Uterus (tissue), 4 donors: ENCODE data around the gene GPR156. TPM values are rescaled to one million over a fixed set of nuclear protein-coding genes. Genes with fewer than 3 reads are reported as not detected.
"Not testable (repeated sequence)": the region's sequence is repeated elsewhere in the genome, so short reads cannot be mapped to it uniquely, and the experiment has no call there.

Source experiments
- DNase-seq, 2 donors: peaks; one replicate each; pipeline ENCODE4 v3.0.0-alpha.2; 2019 to 2020
- H3K27ac ChIP-seq, 2 donors: fragments of 200-600 bp; sonication (generic); 1 replicate in 1 of 2; 2 replicates in 1 of 2; pipeline ENCODE4 v1.5.1; 2016 to 2018
- H3K27me3 ChIP-seq, 2 donors: fragments of 200-600 bp; sonication (generic); one replicate each; pipeline ENCODE4 v1.5.1; 2018 to 2019; ENCODE audit warnings: control low read depth in 1 of 2
- H3K36me3 ChIP-seq, 2 donors: fragments of 200-600 bp; sonication (generic); one replicate each; pipeline ENCODE4 v1.5.1; 2019; ENCODE audit warnings: control low read depth in 1 of 2
- H3K4me1 ChIP-seq, 2 donors: fragments of 200-600 bp; sonication (generic); one replicate each; pipeline ENCODE4 v1.5.1; 2018 to 2019; ENCODE audit warnings: control low read depth in 1 of 2
- H3K4me3 ChIP-seq, 2 donors: fragments of 200-600 bp; sonication (generic); 1 replicate in 1 of 2; 2 replicates in 1 of 2; pipeline ENCODE4 v1.5.1; 2018 to 2019; ENCODE audit warnings: mild to moderate bottlenecking in 1 of 2
- H3K9me3 ChIP-seq, 2 donors: fragments of 200-600 bp; sonication (generic); one replicate each; pipeline ENCODE4 v1.5.1; 2019; ENCODE audit warnings: control low read depth in 1 of 2
- POLR2A ChIP-seq, 2 donors: fragments of 450-650 bp; IDR thresholded peaks; one replicate each; pipeline ENCODE4 v1.6.1; 2016; ENCODE audit warnings: antibody characterized with exemption in 2 of 2, mild to moderate bottlenecking in 1 of 2, moderate library complexity in 1 of 2
- intact Hi-C: fragments of 100-400 bp; cut with DNase I; formaldehyde crosslinking; loops from one replicate; pipeline ENCODE4 v1.15.1; 2023; ENCODE audit warnings: low total_unique reads
- total RNA-seq, 4 donors: library from RNA; depleted of rRNA in 3 of 4; stranded (reverse); fragments of >200 nt in 3 of 4; gene quantifications; one replicate each; pipeline versions ENCODE4 v1.1.0 to v1.2.4, GENCODE V29; 2014 to 2023
- TF ChIP-seq, protein P1 (sequence below), 4 experiments: fragments of 200-600 bp in 2 of 4; fragments of 450-650 bp in 2 of 4; sonication (generic) in 2 of 4; IDR thresholded peaks; one replicate each; pipeline ENCODE4 v1.5.1; 2016 to 2019; ENCODE audit warnings: antibody characterized with exemption in 4 of 4, mild to moderate bottlenecking in 2 of 4, moderate library complexity in 1 of 4
- donor health status: DM: yes; HTN: yes; CAD: no.

The GPR156 gene
- total RNA-seq: 1 to 10 TPM in 2 of 4 donors, under 1 TPM in 1, not detected in 1; 0.59 to 5.3 (median 1.9) TPM

- Histone ChIP-seq H3K27me3 (no peaks in the 10 kb centered on the region), H3K36me3 (no peaks in the 10 kb centered on the region), H3K4me1 (no peaks in the 10 kb centered on the region), H3K27ac (peak within 1 kb of the TSS in 1 of 2 donors; percentile 52), H3K4me3 (peak within 1 kb of the TSS; percentile 21 to 49), H3K9me3 (no peaks in the 10 kb centered on the region)
- TF ChIP-seq, protein P1, sequence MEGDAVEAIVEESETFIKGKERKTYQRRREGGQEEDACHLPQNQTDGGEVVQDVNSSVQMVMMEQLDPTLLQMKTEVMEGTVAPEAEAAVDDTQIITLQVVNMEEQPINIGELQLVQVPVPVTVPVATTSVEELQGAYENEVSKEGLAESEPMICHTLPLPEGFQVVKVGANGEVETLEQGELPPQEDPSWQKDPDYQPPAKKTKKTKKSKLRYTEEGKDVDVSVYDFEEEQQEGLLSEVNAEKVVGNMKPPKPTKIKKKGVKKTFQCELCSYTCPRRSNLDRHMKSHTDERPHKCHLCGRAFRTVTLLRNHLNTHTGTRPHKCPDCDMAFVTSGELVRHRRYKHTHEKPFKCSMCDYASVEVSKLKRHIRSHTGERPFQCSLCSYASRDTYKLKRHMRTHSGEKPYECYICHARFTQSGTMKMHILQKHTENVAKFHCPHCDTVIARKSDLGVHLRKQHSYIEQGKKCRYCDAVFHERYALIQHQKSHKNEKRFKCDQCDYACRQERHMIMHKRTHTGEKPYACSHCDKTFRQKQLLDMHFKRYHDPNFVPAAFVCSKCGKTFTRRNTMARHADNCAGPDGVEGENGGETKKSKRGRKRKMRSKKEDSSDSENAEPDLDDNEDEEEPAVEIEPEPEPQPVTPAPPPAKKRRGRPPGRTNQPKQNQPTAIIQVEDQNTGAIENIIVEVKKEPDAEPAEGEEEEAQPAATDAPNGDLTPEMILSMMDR (IDR thresholded peaks at IDR 0.05): peak in 1 of 4 experiments; percentile 13
- no peak for TF ChIP-seq POLR2A (IDR thresholded peaks at IDR 0.05)
- DNase-seq: no peak
- intact Hi-C loops: no loop called here
These were observed at the start of gene GPR156 for GRCh38 chr3:120284747-120285507. GPR156 (minus strand) TSS chr3:120285222; CDS start chr3:120244098, 41,124 bp downstream.

- no peak overlapping the region for H3K4me3 ChIP-seq
- DNase-seq: no peak
- H3K27ac ChIP-seq: no peak overlapping the region
- no peaks in the 10 kb centered on the region for H3K36me3 ChIP-seq
- intact Hi-C loops: no loop called here
- TF ChIP-seq POLR2A (IDR thresholded peaks at IDR 0.05): no peak
- TF ChIP-seq, protein P1 (IDR thresholded peaks at IDR 0.05): no peak
- H3K27me3 ChIP-seq: no peaks in the 10 kb centered on the region
- H3K4me1 ChIP-seq: no peaks in the 10 kb centered on the region
- no peaks in the 10 kb centered on the region for H3K9me3 ChIP-seq
These were observed 47.6 kb upstream of the GPR156 start for GRCh38 chr3:120332646-120333045.

- no peaks in the 10 kb centered on the region for H3K36me3 ChIP-seq
- no peak for DNase-seq
- no peaks in the 10 kb centered on the region for H3K4me1 ChIP-seq
- H3K27ac ChIP-seq: no peak overlapping the region
- H3K9me3 ChIP-seq: no peaks in the 10 kb centered on the region
- TF ChIP-seq, protein P1 (IDR thresholded peaks at IDR 0.05): no peak
- no peak for TF ChIP-seq POLR2A (IDR thresholded peaks at IDR 0.05)
- H3K4me3 ChIP-seq: no peak overlapping the region
- intact Hi-C loops: no loop called here
- no peaks in the 10 kb centered on the region for H3K27me3 ChIP-seq
These were observed 46.1 kb upstream of the GPR156 start for GRCh38 chr3:120331076-120331475.

DNA sequence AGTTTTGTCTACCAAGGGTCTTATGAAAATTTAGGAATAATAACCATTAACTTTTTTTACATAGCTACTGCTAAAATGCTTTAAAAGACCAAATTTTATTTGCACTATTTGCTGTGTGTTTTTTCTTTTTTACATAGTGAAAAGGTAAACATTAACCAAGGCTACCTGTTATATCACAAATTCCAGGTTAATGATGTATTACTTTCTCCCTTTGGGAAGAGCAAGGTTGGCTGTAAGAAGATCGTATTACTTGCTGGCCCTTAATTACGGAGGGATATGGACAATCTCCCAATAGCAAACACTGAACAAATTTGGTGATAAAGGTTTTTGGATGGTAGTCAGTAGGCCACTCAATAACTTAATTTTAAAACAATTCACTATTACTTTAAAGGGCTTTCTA lies 41.8 kb upstream of the GPR156 start:
- Histone ChIP-seq H3K36me3 (no peaks in the 10 kb centered on the region), H3K27ac (no peak overlapping the region), H3K9me3 (no peaks in the 10 kb centered on the region), H3K4me3 (no peak overlapping the region), H3K4me1 (no peaks in the 10 kb centered on the region), H3K27me3 (no peaks in the 10 kb centered on the region)
- intact Hi-C loops: no loop called here
- TF ChIP-seq, protein P1 (IDR thresholded peaks at IDR 0.05): no peak
- no peak for TF ChIP-seq POLR2A (IDR thresholded peaks at IDR 0.05)
- no peak for DNase-seq

DNA sequence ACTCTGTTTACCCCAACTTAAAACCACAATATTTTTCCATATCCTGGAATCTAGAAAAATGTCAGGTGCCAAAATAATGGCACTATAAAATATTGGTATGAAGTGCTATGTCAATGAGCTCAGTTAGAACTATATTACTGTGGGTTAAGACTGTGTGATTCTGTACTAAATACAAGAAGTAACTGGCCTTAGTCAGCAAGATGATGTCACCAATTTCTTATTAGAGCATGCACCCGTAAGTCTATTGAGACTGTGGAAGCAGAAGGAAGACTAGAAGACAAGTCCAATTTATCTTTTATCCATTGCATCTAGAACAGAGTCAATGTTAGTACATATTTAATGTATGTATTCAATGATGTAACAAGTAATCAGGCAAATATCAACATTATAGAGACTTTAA lies 39.2 kb upstream of the GPR156 start:
- no peak for DNase-seq
- Histone ChIP-seq H3K9me3 (no peaks in the 10 kb centered on the region), H3K36me3 (no peaks in the 10 kb centered on the region), H3K4me1 (no peaks in the 10 kb centered on the region), H3K27ac (no peak overlapping the region), H3K27me3 (no peaks in the 10 kb centered on the region), H3K4me3 (no peak overlapping the region)
- TF ChIP-seq, protein P1 (IDR thresholded peaks at IDR 0.05): no peak
- no peak for TF ChIP-seq POLR2A (IDR thresholded peaks at IDR 0.05)
- intact Hi-C loops: no loop called here

DNA sequence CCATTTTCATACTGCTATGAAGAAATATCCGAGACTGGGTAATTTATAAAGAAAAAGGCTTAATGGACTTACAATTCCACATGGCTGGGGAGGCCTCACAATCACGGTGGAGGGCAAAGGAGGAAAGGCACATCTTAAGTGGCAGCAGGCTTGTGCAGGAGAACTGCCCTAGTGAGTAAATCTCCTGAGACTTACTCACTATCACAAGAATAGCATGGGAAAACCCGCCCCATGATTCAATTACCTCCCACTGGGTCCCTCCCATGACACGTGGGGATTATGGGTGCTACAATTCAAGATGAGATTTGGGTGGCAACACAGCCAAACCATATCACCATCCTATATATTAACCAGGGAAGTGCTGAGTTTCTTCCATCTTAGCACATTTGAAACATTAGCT lies 38.7 kb upstream of the GPR156 start:
- DNase-seq, H3K36me3 ChIP-seq, H3K4me1 ChIP-seq, H3K27me3 ChIP-seq, H3K27ac ChIP-seq, H3K4me3 ChIP-seq, H3K9me3 ChIP-seq, intact Hi-C loops: not testable (repeated sequence)
